ENCODE measurements around the gene UBE2D3.

DNA sequence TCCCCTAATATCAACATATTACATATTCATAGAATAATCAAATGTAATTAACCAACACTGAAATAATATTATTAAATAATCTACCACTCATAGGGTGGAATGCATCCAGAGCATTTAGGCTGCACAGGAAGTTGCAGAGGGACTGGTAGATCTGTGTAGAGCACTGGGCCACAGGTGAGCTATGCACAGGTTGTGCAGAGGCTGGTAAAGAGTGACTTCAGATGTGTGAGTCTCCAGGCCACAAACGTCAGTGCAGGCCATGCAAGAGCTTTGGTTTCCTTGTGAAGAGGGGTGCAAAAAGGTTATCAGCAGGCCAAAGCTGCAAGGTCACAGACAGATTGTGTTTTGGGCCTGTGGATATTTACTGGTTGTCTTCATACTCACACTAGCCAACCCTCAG is 41.1 kb downstream of the UBE2D3 start:
- no peak for TF ChIP-seq POLR2AphosphoS5 (IDR thresholded peaks at IDR 0.05)
- TF ChIP-seq, protein P1, sequence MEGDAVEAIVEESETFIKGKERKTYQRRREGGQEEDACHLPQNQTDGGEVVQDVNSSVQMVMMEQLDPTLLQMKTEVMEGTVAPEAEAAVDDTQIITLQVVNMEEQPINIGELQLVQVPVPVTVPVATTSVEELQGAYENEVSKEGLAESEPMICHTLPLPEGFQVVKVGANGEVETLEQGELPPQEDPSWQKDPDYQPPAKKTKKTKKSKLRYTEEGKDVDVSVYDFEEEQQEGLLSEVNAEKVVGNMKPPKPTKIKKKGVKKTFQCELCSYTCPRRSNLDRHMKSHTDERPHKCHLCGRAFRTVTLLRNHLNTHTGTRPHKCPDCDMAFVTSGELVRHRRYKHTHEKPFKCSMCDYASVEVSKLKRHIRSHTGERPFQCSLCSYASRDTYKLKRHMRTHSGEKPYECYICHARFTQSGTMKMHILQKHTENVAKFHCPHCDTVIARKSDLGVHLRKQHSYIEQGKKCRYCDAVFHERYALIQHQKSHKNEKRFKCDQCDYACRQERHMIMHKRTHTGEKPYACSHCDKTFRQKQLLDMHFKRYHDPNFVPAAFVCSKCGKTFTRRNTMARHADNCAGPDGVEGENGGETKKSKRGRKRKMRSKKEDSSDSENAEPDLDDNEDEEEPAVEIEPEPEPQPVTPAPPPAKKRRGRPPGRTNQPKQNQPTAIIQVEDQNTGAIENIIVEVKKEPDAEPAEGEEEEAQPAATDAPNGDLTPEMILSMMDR (IDR thresholded peaks at IDR 0.05) = no peak
- no peak for TF ChIP-seq POLR2A (IDR thresholded peaks at IDR 0.05)
